ENCODE data around the gene ATP7B. TPM values are rescaled to one million over a fixed set of nuclear protein-coding genes. Genes with fewer than 3 reads are reported as not detected.
A peak's percentile ranks its signal among the peaks of the same experiment; 100 is the strongest.

ATP7B gene
- total RNA-seq, 1 donor from 2014 or later = 54.9 TPM

- peak; percentile 49 for DNase-seq (ENCODE audit: low spot score)
Measured at GRCh38 chr13:51978796-51979556, 32.3 kb downstream of the ATP7B start.

GRCh38 chr13:51977625-51978024 is 33.6 kb downstream of the ATP7B start:
- DNase-seq (ENCODE audit: low spot score) = no peak

GRCh38 chr13:51976890-51977289 is 34.4 kb downstream of the ATP7B start:
- no peak for DNase-seq (ENCODE audit: low spot score)

- no peak for DNase-seq (ENCODE audit: low spot score)
Measured at GRCh38 chr13:51976423-51976822, 34.8 kb downstream of the ATP7B start.

GRCh38 chr13:51974482-51974881 is 36.8 kb downstream of the ATP7B start:
- DNase-seq (ENCODE audit: low spot score) = no peak

GRCh38 chr13:51971520-51972426 is 39.5 kb downstream of the ATP7B start:
- DNase-seq (ENCODE audit: low spot score) = no peak

GRCh38 chr13:51970349-51970748 is 40.9 kb downstream of the ATP7B start:
- DNase-seq (ENCODE audit: low spot score) = no peak

- no peak for DNase-seq (ENCODE audit: low spot score)
Measured at GRCh38 chr13:51967482-51968446, 43.5 kb downstream of the ATP7B start.

- no peak for DNase-seq (ENCODE audit: low spot score)
Measured at GRCh38 chr13:51966186-51966585, 45.1 kb downstream of the ATP7B start.

- DNase-seq (ENCODE audit: low spot score) = no peak
Measured at GRCh38 chr13:51961493-51962403, 49.5 kb downstream of the ATP7B start.

- DNase-seq (ENCODE audit: low spot score) = no peak
Measured at GRCh38 chr13:51960766-51961165, 50.5 kb downstream of the ATP7B start.

GRCh38 chr13:51959773-51960172 is 51.5 kb downstream of the ATP7B start:
- DNase-seq (ENCODE audit: low spot score) = no peak

- peak; percentile 53 for DNase-seq (ENCODE audit: low spot score)
Measured at GRCh38 chr13:51958217-51958547, 53.1 kb downstream of the ATP7B start.

- no peak for DNase-seq (ENCODE audit: low spot score)
Measured at GRCh38 chr13:51957377-51958216, 53.7 kb downstream of the ATP7B start.

GRCh38 chr13:51956717-51957116 is 54.5 kb downstream of the ATP7B start:
- DNase-seq (ENCODE audit: low spot score) = no peak

GRCh38 chr13:51955816-51956603 is 55.2 kb downstream of the ATP7B start:
- DNase-seq (ENCODE audit: low spot score) = no peak

- DNase-seq (ENCODE audit: low spot score) = no peak
Measured at GRCh38 chr13:51955281-51955771, 55.9 kb downstream of the ATP7B start.

- no peak for DNase-seq (ENCODE audit: low spot score)
Measured at GRCh38 chr13:51953347-51954195, 57.7 kb downstream of the ATP7B start.

Data from mucosa of gallbladder (tissue), 1 donor.